ENCODE results near the gene LEMD3. TPM values are rescaled to one million over a fixed set of nuclear protein-coding genes. Genes with fewer than 3 reads are reported as not detected.

LEMD3 gene
- total RNA-seq, 2 experiments from 2014 or later, result 67.1 to 68.8 TPM

DNA sequence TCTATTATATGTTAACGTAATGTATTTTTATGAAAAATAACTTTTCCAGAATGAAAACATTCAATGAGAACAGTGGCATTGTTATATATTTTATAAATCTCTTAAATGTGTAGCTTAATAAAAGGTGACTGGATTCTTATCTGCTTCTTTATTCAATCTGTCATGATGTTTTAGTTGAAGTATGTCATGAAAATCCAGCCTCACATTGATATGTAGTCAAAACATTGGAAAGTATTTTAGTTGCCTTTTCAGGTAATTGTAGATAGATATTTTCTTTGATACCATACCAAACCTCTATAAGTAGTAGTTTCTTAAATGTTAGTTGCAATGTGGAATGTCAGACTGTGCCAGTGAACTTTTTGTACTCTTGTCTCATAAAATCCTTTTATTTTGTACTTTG, 67.8 kb downstream of the LEMD3 start:
- POLR2A ChIA-PET, result interaction anchor here (0.9 kb wide), 1 partner anchor 321 kb away, joined by 3 read pairs; no protein-coding TSS in a partner anchor
- Histone ChIP-seq H3K4me1 (ENCODE audit: insufficient read depth, low read length) (no peaks in the 10 kb centered on the region), H3K27me3 (ENCODE audit: control insufficient read depth in 1 of 2, insufficient read depth in 2 of 2, low read length in 2 of 2) (no peaks in the 10 kb centered on the region), H3K36me3 (ENCODE audit: insufficient read depth, low read length) (peaks cover 18% of the 10 kb centered on the region), H3K4me3 (ENCODE audit: low read length) (no peak overlapping the region), H3K9me3 (ENCODE audit: control insufficient read depth in 1 of 2, insufficient read depth in 1 of 2, low read length in 2 of 2) (no peaks in the 10 kb centered on the region), H3K27ac (ENCODE audit: low read depth in 1 of 2, low read length in 2 of 2) (no peak overlapping the region)
- Mint-ChIP-seq H3K36me3 (ENCODE audit: low read depth) (peaks cover 31% of the 10 kb centered on the region), H3K4me3 (no peak overlapping the region), H3K27ac (no peak overlapping the region), H3K9me3 (no peaks in the 10 kb centered on the region), H3K4me1 (ENCODE audit: low read depth) (peaks cover 7% of the 10 kb centered on the region), H3K27me3 (no peaks in the 10 kb centered on the region)
- DNase-seq (no peak), ATAC-seq (ENCODE audit: poor library complexity) (no peak)
- CTCF ChIA-PET, result no interaction called here
- TF ChIP-seq, protein P1, sequence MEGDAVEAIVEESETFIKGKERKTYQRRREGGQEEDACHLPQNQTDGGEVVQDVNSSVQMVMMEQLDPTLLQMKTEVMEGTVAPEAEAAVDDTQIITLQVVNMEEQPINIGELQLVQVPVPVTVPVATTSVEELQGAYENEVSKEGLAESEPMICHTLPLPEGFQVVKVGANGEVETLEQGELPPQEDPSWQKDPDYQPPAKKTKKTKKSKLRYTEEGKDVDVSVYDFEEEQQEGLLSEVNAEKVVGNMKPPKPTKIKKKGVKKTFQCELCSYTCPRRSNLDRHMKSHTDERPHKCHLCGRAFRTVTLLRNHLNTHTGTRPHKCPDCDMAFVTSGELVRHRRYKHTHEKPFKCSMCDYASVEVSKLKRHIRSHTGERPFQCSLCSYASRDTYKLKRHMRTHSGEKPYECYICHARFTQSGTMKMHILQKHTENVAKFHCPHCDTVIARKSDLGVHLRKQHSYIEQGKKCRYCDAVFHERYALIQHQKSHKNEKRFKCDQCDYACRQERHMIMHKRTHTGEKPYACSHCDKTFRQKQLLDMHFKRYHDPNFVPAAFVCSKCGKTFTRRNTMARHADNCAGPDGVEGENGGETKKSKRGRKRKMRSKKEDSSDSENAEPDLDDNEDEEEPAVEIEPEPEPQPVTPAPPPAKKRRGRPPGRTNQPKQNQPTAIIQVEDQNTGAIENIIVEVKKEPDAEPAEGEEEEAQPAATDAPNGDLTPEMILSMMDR (IDR thresholded peaks at IDR 0.05), result no peak
- intact Hi-C loops (cut with DNase I, micrococcal nuclease), result loop anchor here in 1 of 2 experiments (2.0 to 10.0 kb wide), 2 partner anchors 350 to 432 kb away; no protein-coding TSS in a partner anchor

DNA sequence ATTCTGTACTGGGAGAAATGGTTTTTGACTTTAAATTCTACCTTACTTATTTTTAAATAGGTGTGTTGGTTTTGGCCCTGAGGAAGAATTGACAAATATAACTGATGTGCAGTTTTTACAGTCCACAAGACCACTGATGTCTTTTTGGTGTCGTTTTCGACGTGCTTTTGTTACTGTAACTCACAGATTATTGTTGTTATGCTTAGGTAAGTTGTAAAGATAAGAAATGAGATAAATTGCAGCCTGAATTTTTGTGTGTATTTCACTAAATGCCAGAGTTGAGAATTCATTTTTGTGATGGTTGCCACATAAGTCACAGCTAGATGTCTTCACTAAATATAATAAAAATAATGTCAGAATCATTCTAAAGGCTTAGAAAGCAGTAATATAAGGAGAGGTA, 69.2 kb downstream of the LEMD3 start:
- Histone ChIP-seq H3K4me3 (ENCODE audit: low read length) (no peak overlapping the region), H3K4me1 (ENCODE audit: insufficient read depth, low read length) (no peaks in the 10 kb centered on the region), H3K36me3 (ENCODE audit: insufficient read depth, low read length) (peaks cover 31% of the 10 kb centered on the region), H3K27ac (ENCODE audit: low read depth in 1 of 2, low read length in 2 of 2) (no peak overlapping the region), H3K27me3 (ENCODE audit: control insufficient read depth in 1 of 2, insufficient read depth in 2 of 2, low read length in 2 of 2) (no peaks in the 10 kb centered on the region), H3K9me3 (ENCODE audit: control insufficient read depth in 1 of 2, insufficient read depth in 1 of 2, low read length in 2 of 2) (no peaks in the 10 kb centered on the region)
- Mint-ChIP-seq H3K27me3 (no peaks in the 10 kb centered on the region), H3K4me3 (no peak overlapping the region), H3K4me1 (ENCODE audit: low read depth) (no peaks in the 10 kb centered on the region), H3K36me3 (ENCODE audit: low read depth) (peaks cover 46% of the 10 kb centered on the region), H3K27ac (no peak overlapping the region), H3K9me3 (no peaks in the 10 kb centered on the region)
- DNase-seq (no peak), ATAC-seq (ENCODE audit: poor library complexity) (no peak)
- intact Hi-C loops (cut with DNase I, micrococcal nuclease), result loop anchor here in 1 of 2 experiments (10.0 kb wide), 1 partner anchor 434 kb away; no protein-coding TSS in a partner anchor
- TF ChIP-seq, protein P1 (IDR thresholded peaks at IDR 0.05), result no peak
- POLR2A ChIA-PET, result no interaction called here
- CTCF ChIA-PET, result interaction anchor here (1.0 kb wide), 1 partner anchor 11 kb away, joined by 4 read pairs; no protein-coding TSS in a partner anchor

DNA sequence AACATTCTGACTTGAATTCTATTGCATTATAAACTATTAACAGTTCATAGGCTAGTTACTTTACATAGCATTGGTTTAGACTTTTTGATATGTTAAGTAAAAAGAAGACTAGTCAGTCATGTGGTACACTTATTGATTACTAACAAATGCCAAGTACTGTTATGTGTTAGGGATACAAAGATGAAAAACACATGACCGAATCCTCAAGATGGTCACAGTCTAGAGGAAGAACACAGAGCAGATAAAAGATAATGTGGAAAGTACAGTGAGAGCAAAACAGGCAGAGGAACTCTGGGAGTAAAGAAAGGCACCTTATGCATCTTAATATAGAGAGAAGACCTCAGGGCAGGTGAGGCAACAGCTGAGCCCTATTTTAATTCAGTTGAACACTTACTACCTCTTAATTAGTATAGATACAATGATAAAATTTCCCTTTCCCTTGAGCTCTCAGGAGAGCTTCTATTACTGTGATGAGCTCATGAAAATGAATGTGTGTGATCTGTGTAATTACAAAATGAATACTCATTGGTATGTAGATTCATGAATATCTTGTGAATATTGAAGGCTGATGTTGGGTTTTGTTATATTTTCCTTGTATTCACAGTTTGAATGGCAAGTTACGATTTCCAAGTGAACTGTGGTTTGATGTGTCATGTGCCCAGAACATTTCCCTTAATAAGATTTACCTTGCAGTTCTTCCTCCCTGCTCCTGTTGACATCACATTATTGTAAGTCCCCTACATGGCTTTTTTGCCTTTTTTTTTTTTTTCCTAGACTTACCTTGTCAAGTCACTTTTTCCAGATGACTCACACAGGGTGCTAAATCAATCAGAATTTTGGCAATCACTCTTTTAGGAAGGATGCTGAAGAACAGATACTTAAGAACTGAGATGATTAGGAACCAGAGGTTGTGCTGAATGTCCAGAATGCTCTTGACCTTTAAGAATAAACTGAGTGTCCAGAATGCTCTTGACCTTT, 79.6 kb downstream of the LEMD3 start:
- Mint-ChIP-seq H3K27me3 (no peaks in the 10 kb centered on the region), H3K36me3 (ENCODE audit: low read depth) (peaks cover 35% of the 10 kb centered on the region), H3K4me1 (ENCODE audit: low read depth) (no peaks in the 10 kb centered on the region), H3K27ac (no peak overlapping the region), H3K4me3 (no peak overlapping the region), H3K9me3 (no peaks in the 10 kb centered on the region)
- no peak for DNase-seq
- ChIA-PET CTCF (no interaction called here), POLR2A (no interaction called here)
- H3K9me3 ChIP-seq (ENCODE audit: control insufficient read depth in 1 of 2, insufficient read depth in 1 of 2, low read length in 2 of 2), result no peaks in the 10 kb centered on the region
- intact Hi-C loops (cut with DNase I, micrococcal nuclease), result no loop called here
- ATAC-seq (ENCODE audit: poor library complexity), result no peak
- no peaks in the 10 kb centered on the region for H3K4me1 ChIP-seq (ENCODE audit: insufficient read depth, low read length)
- H3K4me3 ChIP-seq (ENCODE audit: low read length), result no peak overlapping the region
- TF ChIP-seq, protein P1 (IDR thresholded peaks at IDR 0.05), result no peak
- H3K36me3 ChIP-seq (ENCODE audit: insufficient read depth, low read length), result peaks cover 23% of the 10 kb centered on the region
- no peaks in the 10 kb centered on the region for H3K27me3 ChIP-seq (ENCODE audit: control insufficient read depth in 1 of 2, insufficient read depth in 2 of 2, low read length in 2 of 2)
- no peak overlapping the region for H3K27ac ChIP-seq (ENCODE audit: low read depth in 1 of 2, low read length in 2 of 2)
